ENCODE data around the gene SLC6A17. TPM values are rescaled to one million over a fixed set of nuclear protein-coding genes. Genes with fewer than 3 reads are reported as not detected.

Gene SLC6A17
- under 1 TPM; 0.06 to 0.09 TPM for total RNA-seq
- long read RNA-seq, result 0 reads

GRCh38 chr1:110150330-110151174 lies at the start of gene SLC6A17:
SLC6A17 (plus strand) TSS chr1:110150494; CDS start chr1:110166930, 16,436 bp downstream.
- ATAC-seq (no peak), DNase-seq (no peak)
- intact Hi-C loops (cut with DNase I, micrococcal nuclease), result no loop called here

DNA sequence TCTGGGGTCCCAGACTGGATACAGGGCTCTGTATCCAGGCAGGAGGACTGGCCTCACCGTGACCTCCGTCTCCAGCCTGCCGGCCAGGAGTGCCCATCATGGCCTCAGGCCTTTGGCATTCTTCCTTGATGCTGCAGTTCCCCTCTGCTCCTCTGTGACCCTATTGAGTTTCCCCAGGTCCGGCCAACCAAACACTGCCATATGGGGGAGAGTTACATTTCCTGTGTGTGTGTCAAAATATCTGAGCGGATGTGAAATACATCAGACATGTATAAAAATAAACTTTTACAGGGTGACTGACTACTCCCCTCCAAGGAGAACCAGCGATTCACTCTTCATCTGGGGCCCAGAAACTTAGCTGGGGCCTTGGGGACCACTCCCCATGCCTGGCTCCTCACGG lies 48.2 kb upstream of the SLC6A17 start:
- DNase-seq (no peak), ATAC-seq (no peak)
- intact Hi-C loops (cut with DNase I, micrococcal nuclease), result loop anchor here in 1 of 2 donors (10.0 kb wide), 1 partner anchor 47 kb away; no protein-coding TSS in a partner anchor

DNA sequence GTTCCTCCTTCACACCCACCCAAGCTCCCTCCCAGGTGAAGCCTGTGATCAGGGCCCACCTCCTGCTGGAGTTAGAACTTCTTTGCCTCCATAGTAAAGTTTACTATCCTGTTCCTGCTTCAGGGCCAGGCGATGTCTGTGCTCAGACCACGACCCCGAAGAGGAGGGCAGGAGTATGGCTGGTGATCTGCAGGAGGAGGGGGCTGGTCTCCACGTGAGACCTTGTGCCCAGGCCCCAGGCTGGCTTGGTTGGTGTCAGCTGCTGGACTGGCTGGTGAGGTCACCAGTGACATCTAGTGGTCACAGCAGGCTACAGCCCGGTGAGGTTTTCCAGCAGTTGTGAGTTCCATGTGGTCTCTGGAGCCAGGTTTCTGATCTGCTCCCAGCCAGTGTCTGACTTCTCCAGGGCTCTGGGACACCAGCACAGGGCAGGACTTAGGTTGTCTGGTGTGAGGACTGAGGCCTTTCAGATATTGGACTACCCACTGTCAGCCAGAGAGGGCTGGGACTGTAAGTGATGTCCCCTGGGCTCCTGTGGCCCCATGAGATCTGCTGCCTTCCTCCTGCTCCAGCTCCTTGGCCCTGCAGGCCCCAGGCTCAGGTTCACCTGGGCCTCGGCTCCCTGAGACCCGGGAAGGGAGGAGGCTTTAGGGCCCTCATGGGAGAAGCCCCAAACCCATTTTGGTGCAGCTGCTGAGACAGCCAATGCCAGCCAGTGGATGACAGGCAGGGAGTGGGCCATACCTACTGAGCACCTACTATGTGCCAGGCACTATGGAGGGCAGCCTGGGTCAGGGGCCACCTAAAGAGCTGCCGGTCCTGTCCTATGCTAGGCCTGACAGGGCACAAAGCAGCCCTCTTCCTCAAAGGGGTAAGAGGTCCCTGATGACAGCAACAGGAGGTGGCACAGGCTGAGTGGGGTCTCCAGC lies 44.0 kb upstream of the SLC6A17 start:
- peak; percentile 93 for ATAC-seq
- peak; percentile 48 to 63 for DNase-seq
- intact Hi-C loops (cut with DNase I, micrococcal nuclease), result loop anchor here (5.0 to 10.0 kb wide), 2 partner anchors 51 to 54 kb away; no protein-coding TSS in a partner anchor

- ATAC-seq, result no peak
Measured at GRCh38 chr1:110107867-110108469, 42.3 kb upstream of the SLC6A17 start.

GRCh38 chr1:110111081-110111480 lies 39.2 kb upstream of the SLC6A17 start:
- ATAC-seq (no peak), DNase-seq (no peak)
- intact Hi-C loops (cut with DNase I, micrococcal nuclease), result no loop called here

More at GRCh38 chr1:110107867-110108469, 42.3 kb upstream of the SLC6A17 start:
- no peak for DNase-seq
- intact Hi-C loops (cut with DNase I, micrococcal nuclease), result loop anchor here (5.0 to 10.0 kb wide), 2 partner anchors 53 to 56 kb away; no protein-coding TSS in a partner anchor

DNA sequence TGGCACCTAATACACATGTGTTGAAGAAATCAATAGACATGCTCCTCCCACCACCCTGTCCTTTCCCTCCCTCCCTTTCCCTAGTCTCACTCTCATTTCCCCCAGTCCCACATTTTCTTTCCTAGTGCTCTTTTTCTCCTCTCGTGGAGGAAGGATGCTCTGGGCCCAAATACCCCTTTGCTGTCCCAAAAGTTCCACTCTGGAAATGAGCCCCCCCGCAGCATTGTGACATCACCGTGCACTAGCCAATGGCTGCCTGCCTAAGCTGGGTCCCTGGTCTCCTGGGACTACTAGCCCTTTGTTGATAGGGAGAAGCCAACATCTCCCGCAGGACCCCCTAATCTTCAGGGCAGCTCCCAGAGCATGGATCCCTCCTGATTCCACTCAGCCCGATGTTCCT lies 38.2 kb upstream of the SLC6A17 start, which contains the start of gene UBL4B:
Gene UBL4B, plus strand, starts transcription at position 301 of the 400 bp plus-strand sequence. Its CDS starts 92 bp downstream, at position 393.
- intact Hi-C loops (cut with DNase I, micrococcal nuclease), result no loop called here
- DNase-seq, result no peak
- ATAC-seq, result no peak

- DNase-seq (no peak), ATAC-seq (no peak)
- intact Hi-C loops (cut with DNase I, micrococcal nuclease), result no loop called here
Measured at GRCh38 chr1:110112656-110113055, 37.6 kb upstream of the SLC6A17 start.

GRCh38 chr1:110113551-110113950 lies 36.7 kb upstream of the SLC6A17 start:
- DNase-seq (no peak), ATAC-seq (no peak)
- intact Hi-C loops (cut with DNase I, micrococcal nuclease), result no loop called here

DNA sequence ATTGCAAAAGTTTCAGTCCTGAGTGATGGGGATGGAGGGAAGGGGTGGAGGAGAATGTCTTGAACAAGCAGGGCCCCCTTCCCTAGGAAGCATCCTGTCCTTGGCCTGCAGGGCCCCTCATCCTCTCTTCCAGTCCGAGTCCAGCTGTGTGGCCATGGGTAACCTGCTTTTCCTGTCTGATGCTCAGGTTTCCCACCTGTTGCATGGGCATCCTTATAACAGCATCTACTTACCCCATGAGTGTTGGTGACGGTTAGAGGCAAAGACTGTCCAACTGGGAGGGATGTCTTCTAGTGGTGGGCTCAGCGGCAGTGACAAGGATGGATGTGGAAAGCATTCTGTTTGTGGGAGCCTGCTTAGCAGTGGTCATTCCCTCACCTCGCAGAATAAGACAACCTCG lies 36.1 kb upstream of the SLC6A17 start:
- ATAC-seq, result no peak

GRCh38 chr1:110114784-110115183 lies 35.5 kb upstream of the SLC6A17 start:
- ATAC-seq (no peak), DNase-seq (no peak)
- intact Hi-C loops (cut with DNase I, micrococcal nuclease), result no loop called here

More for the DNA sequence above, 36.1 kb upstream of the SLC6A17 start:
- intact Hi-C loops (cut with DNase I, micrococcal nuclease), result no loop called here
- no peak for DNase-seq

GRCh38 chr1:110118636-110119396 lies 31.5 kb upstream of the SLC6A17 start:
- ATAC-seq, result no peak
- no peak for DNase-seq
- intact Hi-C loops (cut with DNase I, micrococcal nuclease), result no loop called here

GRCh38 chr1:110119843-110120242 lies 30.5 kb upstream of the SLC6A17 start:
- ATAC-seq (peak; percentile 77), DNase-seq (peak; percentile 44 to 48)
- intact Hi-C loops (cut with DNase I, micrococcal nuclease), result no loop called here

DNA sequence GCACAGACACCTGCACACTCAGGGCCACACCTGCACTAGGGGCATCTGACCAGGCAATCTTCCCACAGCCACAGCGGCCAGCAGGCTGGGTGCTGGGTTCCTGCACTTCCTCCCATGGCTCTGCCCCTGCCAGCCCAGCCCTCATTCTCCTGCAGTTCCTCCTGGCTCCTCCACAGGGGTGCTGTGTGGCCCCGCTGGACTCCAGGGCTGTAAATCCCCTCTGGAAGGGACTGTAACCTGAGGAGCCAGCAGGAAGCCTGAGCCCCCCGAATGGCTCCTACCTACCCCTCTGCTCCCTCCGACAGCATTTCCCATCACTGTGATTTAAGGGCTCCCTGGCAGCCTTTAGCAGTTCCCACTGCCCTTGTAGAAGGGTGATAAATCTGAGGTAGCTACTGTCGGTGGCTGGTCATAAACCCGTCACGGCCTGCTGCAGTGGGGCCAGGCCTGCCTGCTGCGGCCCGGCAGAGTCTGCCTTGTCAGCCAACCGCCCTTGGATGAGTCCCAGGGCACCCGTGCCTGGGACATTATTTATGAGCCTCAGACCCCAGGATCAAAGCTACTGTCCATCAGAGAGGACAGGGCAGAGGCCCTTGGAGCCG lies 29.2 kb upstream of the SLC6A17 start:
- intact Hi-C loops (cut with DNase I, micrococcal nuclease), result no loop called here
- DNase-seq (peak; percentile 11 to 41), ATAC-seq (peak; percentile 21)

GRCh38 chr1:110123224-110123623 lies 27.1 kb upstream of the SLC6A17 start:
- ATAC-seq, result no peak
- intact Hi-C loops (cut with DNase I, micrococcal nuclease), result no loop called here
- DNase-seq, result no peak

GRCh38 chr1:110125810-110126209 lies 24.5 kb upstream of the SLC6A17 start:
- no peak for ATAC-seq
- DNase-seq, result no peak
- intact Hi-C loops (cut with DNase I, micrococcal nuclease), result no loop called here

GRCh38 chr1:110130113-110130591 lies 20.1 kb upstream of the SLC6A17 start:
- ATAC-seq, result no peak
- intact Hi-C loops (cut with DNase I, micrococcal nuclease), result no loop called here
- DNase-seq, result peak in 1 of 2 donors; percentile 11

GRCh38 chr1:110130989-110131388 lies 19.3 kb upstream of the SLC6A17 start:
- ATAC-seq (no peak), DNase-seq (no peak)
- intact Hi-C loops (cut with DNase I, micrococcal nuclease), result no loop called here

DNA sequence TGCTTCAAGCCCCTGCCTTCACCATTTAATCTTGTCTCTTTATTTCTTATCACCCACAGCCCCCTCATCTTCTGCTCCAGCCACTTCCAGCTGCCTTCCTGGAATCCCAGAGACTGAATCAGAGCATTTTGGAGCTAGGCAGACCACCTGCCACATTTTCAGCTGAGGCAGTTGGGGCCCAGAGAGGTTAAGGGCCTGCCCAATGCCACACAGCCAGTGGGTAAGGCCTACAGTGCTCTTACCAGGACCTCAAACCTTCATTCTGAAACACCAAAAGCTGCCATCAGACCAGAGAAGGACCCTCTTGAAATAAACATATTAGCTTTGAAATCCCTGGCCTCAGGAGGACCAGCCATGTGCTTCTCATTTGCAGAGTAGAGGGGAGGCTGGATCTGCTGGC lies 17.6 kb upstream of the SLC6A17 start:
- ATAC-seq, result no peak
- intact Hi-C loops (cut with DNase I, micrococcal nuclease), result no loop called here

More for the DNA sequence above, 17.6 kb upstream of the SLC6A17 start:
- no peak for DNase-seq
